ENCODE results near the gene CPTP. TPM values are rescaled to one million over a fixed set of nuclear protein-coding genes. Genes with fewer than 3 reads are reported as not detected.

The CPTP gene
- total and polyA plus RNA-seq, 10 of the 15 experiments (the other 5 are each of a cell fraction or from before 2014, with no cell fraction given), result 0.06 to 24.3 (median 10.0) TPM

- peaks cover 0 to 3% of the 10 kb centered on the region in 2 experiments; a peak in 2 of 4 replicates for H3K27me3 ChIP-seq (replicated peaks in 1 of 2; ENCODE audit: control insufficient read depth in 2 of 2, insufficient read depth in 2 of 2, low read length in 1 of 2)
- CTCF ChIA-PET, result no interaction called here
- TF ChIP-seq BCL11A (IDR thresholded peaks at IDR 0.05; ENCODE audit: low read depth, low read length) (no peak), FOS (IDR thresholded peaks at IDR 0.05; ENCODE audit: borderline replicate concordance, extremely low read depth, insufficient read length) (no peak), SMAD1 (IDR thresholded peaks at IDR 0.05; ENCODE audit: low read depth, partially characterized antibody) (no peak), BACH1 (IDR thresholded peaks at IDR 0.05; ENCODE audit: borderline replicate concordance) (no peak), BRCA1 (IDR thresholded peaks at IDR 0.05; ENCODE audit: low read depth, low read length) (no peak), SRF (IDR thresholded peaks at IDR 0.05; ENCODE audit: low read depth in 2 of 2, low read length in 2 of 2) (no peak), CHD2 (IDR thresholded peaks at IDR 0.05; ENCODE audit: borderline replicate concordance, low read depth, low read length) (no peak), BCLAF1 (IDR thresholded peaks at IDR 0.05) (no peak)
- TF ChIP-seq, protein P1, sequence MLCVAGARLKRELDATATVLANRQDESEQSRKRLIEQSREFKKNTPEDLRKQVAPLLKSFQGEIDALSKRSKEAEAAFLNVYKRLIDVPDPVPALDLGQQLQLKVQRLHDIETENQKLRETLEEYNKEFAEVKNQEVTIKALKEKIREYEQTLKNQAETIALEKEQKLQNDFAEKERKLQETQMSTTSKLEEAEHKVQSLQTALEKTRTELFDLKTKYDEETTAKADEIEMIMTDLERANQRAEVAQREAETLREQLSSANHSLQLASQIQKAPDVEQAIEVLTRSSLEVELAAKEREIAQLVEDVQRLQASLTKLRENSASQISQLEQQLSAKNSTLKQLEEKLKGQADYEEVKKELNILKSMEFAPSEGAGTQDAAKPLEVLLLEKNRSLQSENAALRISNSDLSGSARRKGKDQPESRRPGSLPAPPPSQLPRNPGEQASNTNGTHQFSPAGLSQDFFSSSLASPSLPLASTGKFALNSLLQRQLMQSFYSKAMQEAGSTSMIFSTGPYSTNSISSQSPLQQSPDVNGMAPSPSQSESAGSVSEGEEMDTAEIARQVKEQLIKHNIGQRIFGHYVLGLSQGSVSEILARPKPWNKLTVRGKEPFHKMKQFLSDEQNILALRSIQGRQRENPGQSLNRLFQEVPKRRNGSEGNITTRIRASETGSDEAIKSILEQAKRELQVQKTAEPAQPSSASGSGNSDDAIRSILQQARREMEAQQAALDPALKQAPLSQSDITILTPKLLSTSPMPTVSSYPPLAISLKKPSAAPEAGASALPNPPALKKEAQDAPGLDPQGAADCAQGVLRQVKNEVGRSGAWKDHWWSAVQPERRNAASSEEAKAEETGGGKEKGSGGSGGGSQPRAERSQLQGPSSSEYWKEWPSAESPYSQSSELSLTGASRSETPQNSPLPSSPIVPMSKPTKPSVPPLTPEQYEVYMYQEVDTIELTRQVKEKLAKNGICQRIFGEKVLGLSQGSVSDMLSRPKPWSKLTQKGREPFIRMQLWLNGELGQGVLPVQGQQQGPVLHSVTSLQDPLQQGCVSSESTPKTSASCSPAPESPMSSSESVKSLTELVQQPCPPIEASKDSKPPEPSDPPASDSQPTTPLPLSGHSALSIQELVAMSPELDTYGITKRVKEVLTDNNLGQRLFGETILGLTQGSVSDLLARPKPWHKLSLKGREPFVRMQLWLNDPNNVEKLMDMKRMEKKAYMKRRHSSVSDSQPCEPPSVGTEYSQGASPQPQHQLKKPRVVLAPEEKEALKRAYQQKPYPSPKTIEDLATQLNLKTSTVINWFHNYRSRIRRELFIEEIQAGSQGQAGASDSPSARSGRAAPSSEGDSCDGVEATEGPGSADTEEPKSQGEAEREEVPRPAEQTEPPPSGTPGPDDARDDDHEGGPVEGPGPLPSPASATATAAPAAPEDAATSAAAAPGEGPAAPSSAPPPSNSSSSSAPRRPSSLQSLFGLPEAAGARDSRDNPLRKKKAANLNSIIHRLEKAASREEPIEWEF (IDR thresholded peaks at IDR 0.05; ENCODE audit: insufficient replicate concordance, low read depth, low read length), result no peak
- TF ChIP-seq, protein P2, sequence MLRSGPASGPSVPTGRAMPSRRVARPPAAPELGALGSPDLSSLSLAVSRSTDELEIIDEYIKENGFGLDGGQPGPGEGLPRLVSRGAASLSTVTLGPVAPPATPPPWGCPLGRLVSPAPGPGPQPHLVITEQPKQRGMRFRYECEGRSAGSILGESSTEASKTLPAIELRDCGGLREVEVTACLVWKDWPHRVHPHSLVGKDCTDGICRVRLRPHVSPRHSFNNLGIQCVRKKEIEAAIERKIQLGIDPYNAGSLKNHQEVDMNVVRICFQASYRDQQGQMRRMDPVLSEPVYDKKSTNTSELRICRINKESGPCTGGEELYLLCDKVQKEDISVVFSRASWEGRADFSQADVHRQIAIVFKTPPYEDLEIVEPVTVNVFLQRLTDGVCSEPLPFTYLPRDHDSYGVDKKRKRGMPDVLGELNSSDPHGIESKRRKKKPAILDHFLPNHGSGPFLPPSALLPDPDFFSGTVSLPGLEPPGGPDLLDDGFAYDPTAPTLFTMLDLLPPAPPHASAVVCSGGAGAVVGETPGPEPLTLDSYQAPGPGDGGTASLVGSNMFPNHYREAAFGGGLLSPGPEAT (IDR thresholded peaks at IDR 0.05; ENCODE audit: low read depth), result no peak
- TF ChIP-seq, protein P3, sequence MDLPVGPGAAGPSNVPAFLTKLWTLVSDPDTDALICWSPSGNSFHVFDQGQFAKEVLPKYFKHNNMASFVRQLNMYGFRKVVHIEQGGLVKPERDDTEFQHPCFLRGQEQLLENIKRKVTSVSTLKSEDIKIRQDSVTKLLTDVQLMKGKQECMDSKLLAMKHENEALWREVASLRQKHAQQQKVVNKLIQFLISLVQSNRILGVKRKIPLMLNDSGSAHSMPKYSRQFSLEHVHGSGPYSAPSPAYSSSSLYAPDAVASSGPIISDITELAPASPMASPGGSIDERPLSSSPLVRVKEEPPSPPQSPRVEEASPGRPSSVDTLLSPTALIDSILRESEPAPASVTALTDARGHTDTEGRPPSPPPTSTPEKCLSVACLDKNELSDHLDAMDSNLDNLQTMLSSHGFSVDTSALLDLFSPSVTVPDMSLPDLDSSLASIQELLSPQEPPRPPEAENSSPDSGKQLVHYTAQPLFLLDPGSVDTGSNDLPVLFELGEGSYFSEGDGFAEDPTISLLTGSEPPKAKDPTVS (IDR thresholded peaks at IDR 0.05; ENCODE audit: low read depth, low read length), result no peak
Measured at GRCh38 chr1:1356796-1357401, 32.3 kb downstream of the CPTP start.

More at GRCh38 chr1:1356796-1357401, 32.3 kb downstream of the CPTP start:
- no peaks in the 10 kb centered on the region for H3K9me3 ChIP-seq (replicated peaks; ENCODE audit: control insufficient read depth, insufficient read depth, low read length)
- in situ Hi-C loops (cut with MboI) (no loop called here), intact Hi-C loops (cut with micrococcal nuclease; ENCODE audit: unreplicated experiment) (no loop called here)
- ChIA-PET RAD21 (ENCODE audit: unreplicated experiment) (no interaction called here), POLR2A (no interaction called here), SMC1A (ENCODE audit: uncharacterized antibody, unreplicated experiment) (no interaction called here)
- ATAC-seq (peak; percentile 16; the same call in 2 of the 3 replicates), FAIRE-seq (no peak), DNase-seq (ENCODE audit: low read depth, low spot score) (no peak)
- H4K20me1 ChIP-seq (ENCODE audit: control insufficient read depth, insufficient read depth), result no peaks in the 10 kb centered on the region
- H3K4me3 ChIP-seq, result no peak overlapping the region
- WGBS (ENCODE audit: insufficient coverage, insufficient replicate concordance, low lambda C conversion rate, missing lambda C conversion rate), result 39% methylated on average over 26 of the region's 26 CpGs
- no peak overlapping the region for H2AFZ ChIP-seq (ENCODE audit: control insufficient read depth, low read depth, low read length)
- no peaks in the 10 kb centered on the region for H3K36me3 ChIP-seq (ENCODE audit: control insufficient read depth in 2 of 2, insufficient read depth in 2 of 2, low read length in 1 of 2)
- no peak overlapping the region for H3K27ac ChIP-seq (ENCODE audit: control insufficient read depth, insufficient read depth)
- no peak overlapping the region for H3K4me2 ChIP-seq (ENCODE audit: control insufficient read depth, insufficient read depth)
- H3K9ac ChIP-seq (ENCODE audit: control insufficient read depth, insufficient read depth, low read length), result no peak overlapping the region
- no peaks in the 10 kb centered on the region for H3K79me2 ChIP-seq (ENCODE audit: control insufficient read depth, insufficient read depth, low read length)
- H3K4me1 ChIP-seq (ENCODE audit: control insufficient read depth, insufficient read depth, low read length), result peaks cover 5% of the 10 kb centered on the region
- no TSS peak for BruUV-seq (replicated peaks)

Data from GM12878 (cell line).